Neutrophil (primary cell): Measurements from ENCODE around the gene NAALADL2.
"Not testable (repeated sequence)": the region's sequence is repeated elsewhere in the genome, so short reads cannot be mapped to it uniquely, and the experiment has no call there.

Experiments used
- H3K27ac ChIP-seq: fragments of 200-600 bp; sonication (generic); 2 replicates; pipeline ENCODE4 v1.5.1; 2016; ENCODE audit warnings: mild to moderate bottlenecking, moderate library complexity
- H3K27me3 ChIP-seq: fragments of 200-600 bp; sonication (generic); 2 replicates; pipeline ENCODE4 v1.6.0; 2016; ENCODE audit warnings: mild to moderate bottlenecking
- H3K36me3 ChIP-seq: fragments of 200-600 bp; sonication (generic); 2 replicates; pipeline ENCODE4 v1.5.1; 2017
- H3K4me1 ChIP-seq, 2 experiments: fragments of 200-600 bp in 1 of 2; sonication (generic) in 1 of 2; 1 replicate in 1 of 2; 2 replicates in 1 of 2; pipeline versions ENCODE4 v1.5.1 to v1.6.1; 2013 to 2016; ENCODE audit warnings: low read depth in 1 of 2, low read length in 1 of 2, mild to moderate bottlenecking in 1 of 2, moderate library complexity in 1 of 2; ENCODE audit not compliant: control insufficient read depth in 1 of 2, insufficient read depth in 1 of 2
- H3K4me3 ChIP-seq, 2 experiments: fragments of 200-600 bp in 1 of 2; sonication (generic) in 1 of 2; 1 replicate in 1 of 2; 2 replicates in 1 of 2; pipeline ENCODE4 v1.5.1; 2013 to 2016; ENCODE audit warnings: low read depth in 1 of 2, low read length in 1 of 2, mild to moderate bottlenecking in 1 of 2, moderate library complexity in 1 of 2
- H3K9me3 ChIP-seq: fragments of 200-600 bp; sonication (generic); 2 replicates; pipeline ENCODE4 v1.5.1; 2016
- CTCF ChIP-seq: fragments of 200-600 bp; sonication (generic); IDR thresholded peaks from 2 replicates; pipeline ENCODE4 v1.5.1; 2016; ENCODE audit warnings: antibody characterized with exemption

Gene NAALADL2

GRCh38 chr3:175798326-175798725 is 939.2 kb downstream of the NAALADL2 start:
- TF ChIP-seq CTCF: no peak
- H3K36me3 ChIP-seq: no peaks in the 10 kb centered on the region
- no peaks in the 10 kb centered on the region for H3K4me1 ChIP-seq
- no peaks in the 10 kb centered on the region for H3K9me3 ChIP-seq
- no peak overlapping the region for H3K4me3 ChIP-seq
- H3K27me3 ChIP-seq: no peaks in the 10 kb centered on the region
- no peak overlapping the region for H3K27ac ChIP-seq

GRCh38 chr3:175805825-175806224 is 946.7 kb downstream of the NAALADL2 start:
- no peaks in the 10 kb centered on the region for H3K4me1 ChIP-seq
- H3K27ac ChIP-seq: no peak overlapping the region
- no peak for TF ChIP-seq CTCF
- H3K9me3 ChIP-seq: no peaks in the 10 kb centered on the region
- no peaks in the 10 kb centered on the region for H3K27me3 ChIP-seq
- H3K36me3 ChIP-seq: no peaks in the 10 kb centered on the region
- no peak overlapping the region for H3K4me3 ChIP-seq

- no peak for TF ChIP-seq CTCF
- no peaks in the 10 kb centered on the region for H3K36me3 ChIP-seq
- H3K4me1 ChIP-seq: no peaks in the 10 kb centered on the region
- H3K27ac ChIP-seq: no peak overlapping the region
- no peak overlapping the region for H3K4me3 ChIP-seq
- no peaks in the 10 kb centered on the region for H3K9me3 ChIP-seq
- no peaks in the 10 kb centered on the region for H3K27me3 ChIP-seq
Observed at GRCh38 chr3:175807175-175807574, 948.0 kb downstream of the NAALADL2 start.

GRCh38 chr3:175818811-175819464 is 959.8 kb downstream of the NAALADL2 start:
- Histone ChIP-seq H3K27me3 (no peaks in the 10 kb centered on the region), H3K9me3 (no peaks in the 10 kb centered on the region), H3K27ac (no peak overlapping the region), H3K4me1 (no peaks in the 10 kb centered on the region), H3K36me3 (no peaks in the 10 kb centered on the region), H3K4me3 (no peak overlapping the region)
- TF ChIP-seq CTCF: no peak

GRCh38 chr3:175822766-175823491 is 963.8 kb downstream of the NAALADL2 start:
- not testable (repeated sequence) for H3K27me3 ChIP-seq, H3K4me1 ChIP-seq, H3K9me3 ChIP-seq, H3K27ac ChIP-seq, H3K36me3 ChIP-seq, H3K4me3 ChIP-seq

- H3K4me1 ChIP-seq, H3K4me3 ChIP-seq, H3K9me3 ChIP-seq, H3K36me3 ChIP-seq, H3K27me3 ChIP-seq, H3K27ac ChIP-seq: not testable (repeated sequence)
Observed at GRCh38 chr3:175825016-175825580, 966.0 kb downstream of the NAALADL2 start.
